SJCRH30 (cell line): ENCODE measurements around the gene ZNF860. TPM values are rescaled to one million over a fixed set of nuclear protein-coding genes. Genes with fewer than 3 reads are reported as not detected.

Experiments
- DNase-seq, 2 experiments: peaks; one replicate each; pipeline ENCODE4 v3.0.0-alpha.2; 2015 to 2020
- H3K27ac ChIP-seq: fragments of 250-450 bp; sonication (Bioruptor Pico); 2 replicates; pipeline ENCODE4 v1.5.1; 2020; ENCODE audit warnings: mild to moderate bottlenecking, moderate library complexity
- H3K27me3 ChIP-seq: fragments of 250-450 bp; sonication (Bioruptor Pico); 2 replicates; pipeline ENCODE4 v1.5.1; 2020; ENCODE audit warnings: mild to moderate bottlenecking, moderate library complexity
- H3K36me3 ChIP-seq: fragments of 250-450 bp; sonication (Bioruptor Pico); 2 replicates; pipeline ENCODE4 v1.5.1; 2020; ENCODE audit warnings: mild to moderate bottlenecking, moderate library complexity
- H3K4me1 ChIP-seq: fragments of 250-450 bp; sonication (Bioruptor Pico); 2 replicates; pipeline ENCODE4 v1.5.1; 2020; ENCODE audit warnings: mild to moderate bottlenecking, moderate library complexity
- H3K4me3 ChIP-seq: fragments of 250-450 bp; sonication (Bioruptor Pico); 2 replicates; pipeline ENCODE4 v1.5.1; 2020; ENCODE audit warnings: mild to moderate bottlenecking, moderate library complexity
- H3K9me3 ChIP-seq: fragments of 250-450 bp; sonication (Bioruptor Pico); replicated peaks from 2 replicates; pipeline ENCODE4 v1.5.1; 2020; ENCODE audit warnings: mild to moderate bottlenecking, moderate library complexity
- total RNA-seq: library from RNA; depleted of rRNA; stranded (reverse); fragments of >200 nt; shearing (Covaris generic); gene quantifications from 2 replicates; pipeline ENCODE4 v1.2.3, GENCODE V29; 2014; rRNA removed

ZNF860 gene
- total RNA-seq, result 0.06 TPM in 1 of 2 replicates, not detected in the other

DNA sequence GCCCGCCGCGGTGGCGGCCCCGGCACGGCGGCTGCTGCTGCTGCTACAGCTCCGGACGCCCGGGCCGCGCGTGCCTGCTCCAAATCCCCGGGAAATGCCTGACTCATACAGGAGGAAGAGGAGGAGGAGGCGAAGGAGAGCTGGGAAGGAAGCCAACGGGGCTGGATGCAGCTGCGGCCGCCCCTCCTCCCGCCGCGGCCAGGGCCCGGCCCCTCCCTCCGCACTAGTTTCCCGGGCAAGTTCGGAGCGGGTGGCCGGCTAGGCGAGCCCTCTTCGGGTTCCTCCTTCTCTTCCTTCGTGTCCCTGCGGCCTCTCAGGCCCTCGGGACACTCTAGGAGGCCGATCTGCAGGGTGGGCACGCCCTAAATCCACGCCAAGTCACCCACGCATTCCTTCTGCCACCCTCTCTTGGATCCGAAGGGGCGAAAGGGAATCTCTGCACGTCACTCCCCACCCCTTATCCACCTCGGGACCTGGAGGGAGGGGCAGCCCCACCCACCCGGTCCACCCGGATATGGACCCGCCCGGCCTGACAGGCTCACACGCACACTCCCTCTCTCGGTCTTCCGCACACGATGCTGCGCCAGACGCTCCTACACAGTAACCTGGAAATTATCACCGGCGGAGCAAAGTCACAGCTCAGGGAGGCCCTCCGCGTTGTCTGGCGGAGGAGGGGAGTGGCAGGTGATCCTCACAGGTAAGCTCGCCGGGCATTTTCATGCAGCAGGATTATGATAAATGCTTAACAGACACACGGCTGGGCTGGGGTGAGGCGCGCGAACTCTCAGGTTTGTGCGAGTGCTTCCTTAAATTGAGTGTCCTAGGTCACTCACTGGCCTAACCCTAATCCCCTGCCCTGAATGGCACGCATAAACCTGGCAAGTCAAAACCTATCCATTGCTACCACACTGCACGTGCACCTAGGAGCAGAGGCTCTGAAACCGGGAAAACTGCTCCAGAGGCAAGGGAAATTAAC lies at the start of gene ZNF860, which contains the start of gene OSBPL10:
TSS of gene ZNF860 (plus strand) at position 545 of the 976 bp plus-strand sequence. CDS start 7,330 bp downstream, outside the sequence.
TSS of gene OSBPL10 (minus strand) at position 57 of the 976 bp plus-strand sequence. CDS start 83 bp downstream, outside the sequence.
- no peak within 1 kb of the TSS for H3K27ac ChIP-seq
- no peaks in the 10 kb centered on the region for H3K27me3 ChIP-seq
- DNase-seq, result peak; percentile 58 to 62
- H3K4me3 ChIP-seq, result peak within 1 kb of the TSS; percentile 59
- H3K9me3 ChIP-seq, result no peaks in the 10 kb centered on the region
- H3K4me1 ChIP-seq, result no peaks in the 10 kb centered on the region
- no peaks in the 10 kb centered on the region for H3K36me3 ChIP-seq

DNA sequence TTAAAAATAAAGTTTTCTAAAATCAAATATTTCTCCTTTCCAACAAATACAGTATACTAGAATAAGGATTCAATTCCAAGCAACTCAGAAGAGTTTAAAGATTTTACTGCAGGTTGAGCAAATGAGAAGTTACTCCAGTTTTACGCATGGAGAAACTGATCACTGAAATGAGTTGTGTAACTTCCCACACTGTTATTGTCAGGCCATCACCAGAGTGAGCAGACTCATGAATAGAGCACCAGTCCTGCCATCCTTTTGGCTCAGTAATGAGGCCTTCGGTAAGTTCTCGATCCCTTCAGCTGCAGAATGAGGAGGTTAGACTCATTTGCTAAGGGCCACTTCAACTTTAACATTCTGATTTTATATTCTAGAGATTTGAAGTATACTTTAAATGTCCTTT lies 48.6 kb upstream of the ZNF860 start:
- no peaks in the 10 kb centered on the region for H3K36me3 ChIP-seq
- H3K9me3 ChIP-seq, result no peaks in the 10 kb centered on the region
- no peak for DNase-seq
- H3K4me3 ChIP-seq, result no peak overlapping the region
- no peaks in the 10 kb centered on the region for H3K4me1 ChIP-seq
- no peaks in the 10 kb centered on the region for H3K27me3 ChIP-seq
- no peak overlapping the region for H3K27ac ChIP-seq

GRCh38 chr3:31934018-31934417 lies 47.5 kb upstream of the ZNF860 start:
- no peak overlapping the region for H3K27ac ChIP-seq
- no peak overlapping the region for H3K4me3 ChIP-seq
- H3K9me3 ChIP-seq, result no peaks in the 10 kb centered on the region
- no peak for DNase-seq
- no peaks in the 10 kb centered on the region for H3K27me3 ChIP-seq
- H3K36me3 ChIP-seq, result no peaks in the 10 kb centered on the region
- no peaks in the 10 kb centered on the region for H3K4me1 ChIP-seq

DNA sequence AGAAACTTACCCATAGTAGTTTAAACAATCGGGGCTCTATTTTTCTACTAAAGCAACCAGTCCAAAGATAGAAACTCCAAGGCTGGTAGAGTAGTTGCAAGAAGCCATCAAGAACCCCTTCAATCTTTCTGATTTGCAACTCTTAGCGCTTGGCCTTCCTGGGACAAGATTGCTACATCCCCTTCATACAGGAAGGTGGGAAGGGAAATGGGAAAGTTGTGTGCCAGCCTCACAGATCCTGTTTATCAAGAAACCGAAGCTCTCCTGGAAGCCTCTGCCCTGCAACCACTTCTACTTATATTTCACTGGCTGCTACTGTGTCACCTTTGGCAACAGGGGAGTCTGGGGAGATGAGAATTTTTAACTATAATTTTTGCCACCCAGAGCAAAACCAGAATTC lies 46.7 kb upstream of the ZNF860 start:
- DNase-seq, result no peak
- no peak overlapping the region for H3K27ac ChIP-seq
- H3K9me3 ChIP-seq, result no peaks in the 10 kb centered on the region
- no peaks in the 10 kb centered on the region for H3K36me3 ChIP-seq
- H3K4me3 ChIP-seq, result no peak overlapping the region
- H3K4me1 ChIP-seq, result no peaks in the 10 kb centered on the region
- H3K27me3 ChIP-seq, result no peaks in the 10 kb centered on the region

DNA sequence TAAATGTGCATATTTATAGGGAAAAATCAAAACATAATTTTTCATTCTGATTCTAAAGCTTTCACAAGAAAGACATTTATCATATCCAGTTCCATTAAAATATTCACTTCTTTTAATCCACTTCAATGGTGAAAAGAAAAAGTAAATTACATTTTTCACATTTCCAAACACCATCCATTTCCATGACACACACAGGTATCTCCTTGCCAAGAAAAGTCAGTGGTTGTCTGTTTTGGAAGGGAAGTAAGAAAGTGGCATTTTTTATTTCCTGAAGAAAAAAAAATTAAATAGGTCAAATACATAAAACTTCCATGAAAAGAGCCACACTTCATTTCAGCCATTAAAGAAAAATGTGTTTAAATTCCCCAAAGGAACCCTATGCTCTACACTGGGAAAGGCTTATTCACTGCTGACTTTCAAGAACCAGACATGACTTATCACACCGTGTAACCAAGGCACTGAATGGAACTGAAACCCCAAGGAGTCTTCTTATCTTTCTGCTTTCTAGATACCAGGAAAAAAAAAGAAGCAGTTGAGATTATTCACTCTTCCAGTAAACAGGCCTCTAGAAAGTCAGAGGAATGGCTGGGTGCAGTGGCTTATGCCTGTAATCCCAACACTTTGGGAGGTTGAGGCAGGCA lies 45.0 kb upstream of the ZNF860 start:
- H3K27ac ChIP-seq, result no peak overlapping the region
- no peaks in the 10 kb centered on the region for H3K4me1 ChIP-seq
- no peak for DNase-seq
- no peaks in the 10 kb centered on the region for H3K9me3 ChIP-seq
- H3K36me3 ChIP-seq, result no peaks in the 10 kb centered on the region
- H3K27me3 ChIP-seq, result no peaks in the 10 kb centered on the region
- no peak overlapping the region for H3K4me3 ChIP-seq

DNA sequence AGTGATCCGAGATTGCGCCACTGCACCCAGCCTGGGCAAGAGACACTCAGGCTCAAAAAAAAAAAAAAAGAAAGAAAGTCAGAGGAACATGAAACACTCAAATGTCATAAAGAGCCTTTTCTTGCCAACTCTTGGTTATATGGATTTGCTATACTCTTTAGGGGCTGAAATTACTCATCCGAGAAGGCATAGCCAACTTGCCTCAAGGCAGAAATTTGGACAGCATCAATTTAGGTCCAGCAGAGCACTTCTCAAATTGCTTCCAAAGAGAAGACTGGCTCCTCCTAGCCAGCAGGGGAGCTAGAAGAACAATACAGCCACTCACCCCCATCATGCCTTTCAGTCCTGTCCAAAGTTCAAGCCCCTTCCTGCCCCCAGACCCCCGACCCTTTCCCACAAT lies 44.3 kb upstream of the ZNF860 start:
- Histone ChIP-seq H3K27me3 (no peaks in the 10 kb centered on the region), H3K9me3 (no peaks in the 10 kb centered on the region), H3K36me3 (no peaks in the 10 kb centered on the region), H3K4me1 (no peaks in the 10 kb centered on the region), H3K27ac (no peak overlapping the region), H3K4me3 (no peak overlapping the region)
- no peak for DNase-seq

DNA sequence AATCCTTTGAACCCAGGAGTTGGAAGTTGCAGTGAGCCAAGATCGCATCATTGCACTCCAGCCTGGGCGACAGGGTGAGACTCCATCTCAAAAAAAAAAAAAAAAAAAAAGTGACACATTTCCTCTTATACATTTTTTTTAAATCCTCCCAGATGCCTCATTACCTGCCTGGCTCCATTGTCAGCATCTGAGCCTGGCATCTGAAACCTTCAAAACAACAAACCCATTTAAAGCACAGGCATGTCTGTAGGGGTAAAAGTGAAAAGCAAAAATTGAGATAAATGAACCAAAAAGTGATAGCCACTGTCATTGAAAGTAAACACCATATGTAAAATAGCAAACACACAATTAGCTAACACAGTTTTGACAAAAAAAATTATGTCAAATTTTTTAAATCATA lies 39.1 kb upstream of the ZNF860 start:
- Histone ChIP-seq H3K4me1 (no peaks in the 10 kb centered on the region), H3K27ac (no peak overlapping the region), H3K27me3 (no peaks in the 10 kb centered on the region), H3K9me3 (no peaks in the 10 kb centered on the region), H3K36me3 (no peaks in the 10 kb centered on the region), H3K4me3 (no peak overlapping the region)
- no peak for DNase-seq

DNA sequence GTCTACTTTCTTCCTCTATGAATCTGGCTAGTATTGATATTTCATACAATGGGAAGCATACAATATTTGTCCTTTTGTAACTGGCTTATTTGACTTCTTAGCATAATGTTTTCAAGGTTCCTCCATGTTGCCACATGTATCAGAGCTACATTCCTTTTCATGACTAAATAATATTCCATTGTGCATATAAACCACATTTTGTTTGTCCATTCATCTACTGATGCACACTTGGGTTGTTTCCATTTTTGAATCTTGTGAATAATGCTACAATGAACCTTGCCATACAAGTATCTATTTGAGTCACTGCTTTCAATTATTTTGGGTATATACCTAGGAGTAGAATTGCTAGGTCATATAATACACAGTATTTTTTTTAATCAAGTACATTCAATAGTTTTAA lies 38.5 kb upstream of the ZNF860 start:
- Histone ChIP-seq H3K4me1 (no peaks in the 10 kb centered on the region), H3K36me3 (no peaks in the 10 kb centered on the region), H3K9me3 (no peaks in the 10 kb centered on the region), H3K4me3 (no peak overlapping the region), H3K27me3 (no peaks in the 10 kb centered on the region), H3K27ac (no peak overlapping the region)
- DNase-seq, result no peak

DNA sequence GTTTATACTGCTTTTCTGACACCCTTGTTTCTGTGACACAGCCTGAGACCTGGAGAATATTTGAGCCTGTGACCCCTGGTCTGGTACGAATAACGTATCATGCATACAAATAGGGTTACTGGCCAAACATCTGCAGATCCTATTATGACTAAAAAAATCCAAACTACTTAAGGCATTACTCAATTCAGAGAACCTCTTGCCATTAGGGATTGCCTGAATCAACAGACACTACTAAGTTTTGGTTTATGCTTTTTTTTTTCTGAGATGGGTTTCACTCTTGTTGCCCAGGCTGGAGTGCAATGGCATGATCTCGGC lies 35.9 kb upstream of the ZNF860 start:
- Histone ChIP-seq H3K27ac (no peak overlapping the region), H3K36me3 (no peaks in the 10 kb centered on the region), H3K4me1 (no peaks in the 10 kb centered on the region), H3K4me3 (no peak overlapping the region), H3K9me3 (no peaks in the 10 kb centered on the region), H3K27me3 (no peaks in the 10 kb centered on the region)
- no peak for DNase-seq

GRCh38 chr3:31946484-31947081 lies 35.0 kb upstream of the ZNF860 start:
- Histone ChIP-seq H3K4me3 (no peak overlapping the region), H3K4me1 (no peaks in the 10 kb centered on the region), H3K36me3 (no peaks in the 10 kb centered on the region), H3K27ac (no peak overlapping the region), H3K27me3 (no peaks in the 10 kb centered on the region), H3K9me3 (no peaks in the 10 kb centered on the region)
- DNase-seq, result no peak

DNA sequence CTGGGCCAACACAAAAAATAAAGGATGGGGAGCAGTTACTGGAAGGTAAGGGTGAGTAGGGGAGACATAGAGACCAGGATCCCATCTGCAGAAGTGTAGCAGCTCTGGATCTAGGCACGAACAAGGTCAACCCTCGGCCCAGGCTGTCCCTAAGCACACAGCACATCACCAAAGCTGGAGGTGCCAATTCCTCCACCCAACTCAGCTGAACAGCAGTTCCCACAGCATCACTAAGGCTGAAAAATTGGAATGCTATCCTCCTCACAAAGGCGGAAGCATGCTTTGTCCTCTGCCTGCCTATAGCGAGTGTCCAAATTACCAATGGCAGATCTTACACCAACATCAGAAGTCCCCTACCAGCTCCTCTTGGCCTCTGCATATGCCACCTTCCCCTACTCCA lies 34.4 kb upstream of the ZNF860 start:
- Histone ChIP-seq H3K4me3 (no peak overlapping the region), H3K9me3 (no peaks in the 10 kb centered on the region), H3K27ac (no peak overlapping the region), H3K27me3 (no peaks in the 10 kb centered on the region), H3K36me3 (no peaks in the 10 kb centered on the region), H3K4me1 (no peaks in the 10 kb centered on the region)
- no peak for DNase-seq

- Histone ChIP-seq H3K27me3 (no peaks in the 10 kb centered on the region), H3K4me3 (no peak overlapping the region), H3K4me1 (no peaks in the 10 kb centered on the region), H3K36me3 (no peaks in the 10 kb centered on the region), H3K9me3 (no peaks in the 10 kb centered on the region), H3K27ac (no peak overlapping the region)
- DNase-seq, result no peak
Measured at GRCh38 chr3:31947671-31948091, 33.9 kb upstream of the ZNF860 start.

DNA sequence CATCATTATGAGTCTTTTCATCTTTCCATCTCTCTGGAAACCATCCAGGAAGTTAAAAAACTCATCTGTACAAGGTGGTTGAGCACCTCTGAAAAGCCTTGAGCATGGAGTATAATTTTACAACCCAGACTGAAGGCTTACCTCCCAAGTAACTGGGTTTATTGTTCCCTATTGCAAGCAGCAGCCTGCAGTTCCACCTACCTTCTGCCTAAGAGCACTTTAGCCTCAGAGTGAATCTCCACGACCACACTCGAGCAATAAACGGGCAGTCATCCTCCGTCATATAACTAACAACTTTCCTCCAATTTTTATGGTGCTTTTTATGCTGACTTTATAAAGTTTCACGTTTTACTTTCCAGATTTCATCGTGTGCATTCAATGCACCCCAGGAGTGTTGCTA lies 33.3 kb upstream of the ZNF860 start:
- no peaks in the 10 kb centered on the region for H3K27me3 ChIP-seq
- no peak overlapping the region for H3K4me3 ChIP-seq

GRCh38 chr3:31952205-31952604 lies 29.3 kb upstream of the ZNF860 start:
- Histone ChIP-seq H3K27ac (no peak overlapping the region), H3K27me3 (no peaks in the 10 kb centered on the region), H3K4me1 (no peaks in the 10 kb centered on the region), H3K4me3 (no peak overlapping the region), H3K9me3 (no peaks in the 10 kb centered on the region), H3K36me3 (no peaks in the 10 kb centered on the region)
- no peak for DNase-seq

More for the DNA sequence above, 33.3 kb upstream of the ZNF860 start:
- Histone ChIP-seq H3K27ac (no peak overlapping the region), H3K36me3 (no peaks in the 10 kb centered on the region), H3K9me3 (no peaks in the 10 kb centered on the region), H3K4me1 (no peaks in the 10 kb centered on the region)
- no peak for DNase-seq

- Histone ChIP-seq H3K27me3 (no peaks in the 10 kb centered on the region), H3K4me1 (no peaks in the 10 kb centered on the region), H3K27ac (no peak overlapping the region), H3K4me3 (no peak overlapping the region), H3K36me3 (no peaks in the 10 kb centered on the region), H3K9me3 (no peaks in the 10 kb centered on the region)
- DNase-seq, result no peak
Measured at GRCh38 chr3:31953091-31953490, 28.5 kb upstream of the ZNF860 start.
